Mammary epithelial cell (primary cell): ENCODE data around the gene CCDC190.

Source experiments
- CTCF ChIP-seq, 2 donors: IDR thresholded peaks in 1 of 2; conservative IDR thresholded peaks in 1 of 2; 2 replicates each; pipeline ENCODE4 v1.5.1; 2011 to 2012; ENCODE audit warnings: inconsistent platforms in 2 of 2, low read length in 2 of 2, mild to moderate bottlenecking in 2 of 2, control low read depth in 1 of 2, low read depth in 1 of 2; ENCODE audit not compliant: insufficient read depth in 1 of 2; ENCODE audit errors: extremely low read depth in 1 of 2
- EZH2 ChIP-seq: IDR thresholded peaks from 2 replicates; pipeline ENCODE4 v1.6.1; 2012; ENCODE audit warnings: low read length, inconsistent platforms, borderline replicate concordance

GRCh38 chr1:162868972-162869371, 8.0 kb upstream of the CCDC190 start:
- TF ChIP-seq CTCF (conservative IDR thresholded peaks at IDR 0.05 in 1 of 2, IDR thresholded peaks at IDR 0.05 in 1 of 2; ENCODE audit: extremely low read depth in 1 of 2, insufficient read depth in 1 of 2, low read depth in 1 of 2, low read length in 2 of 2) (no peak), EZH2 (no peak)
